ENCODE results near the gene MIER2.

DNA sequence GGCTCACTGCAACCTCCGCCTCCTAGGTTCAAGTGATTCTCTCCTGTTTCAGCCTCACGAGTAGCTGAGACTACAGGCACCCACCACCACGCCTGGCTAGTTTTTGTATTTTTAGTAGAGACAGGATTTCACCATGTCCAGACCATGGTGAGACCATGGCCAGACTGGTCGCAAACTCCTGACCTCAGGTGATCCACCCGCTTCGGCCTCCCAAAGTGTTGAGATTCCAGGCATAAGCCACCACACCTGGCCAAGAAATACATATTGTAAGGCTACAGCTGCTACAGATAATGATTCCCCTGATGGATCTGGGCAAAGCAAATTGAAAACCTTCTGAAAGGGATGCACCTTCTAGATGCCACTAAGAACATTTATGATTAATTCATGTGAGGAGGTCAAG lies 71.2 kb downstream of the MIER2 start:
- TF ChIP-seq, protein P1, sequence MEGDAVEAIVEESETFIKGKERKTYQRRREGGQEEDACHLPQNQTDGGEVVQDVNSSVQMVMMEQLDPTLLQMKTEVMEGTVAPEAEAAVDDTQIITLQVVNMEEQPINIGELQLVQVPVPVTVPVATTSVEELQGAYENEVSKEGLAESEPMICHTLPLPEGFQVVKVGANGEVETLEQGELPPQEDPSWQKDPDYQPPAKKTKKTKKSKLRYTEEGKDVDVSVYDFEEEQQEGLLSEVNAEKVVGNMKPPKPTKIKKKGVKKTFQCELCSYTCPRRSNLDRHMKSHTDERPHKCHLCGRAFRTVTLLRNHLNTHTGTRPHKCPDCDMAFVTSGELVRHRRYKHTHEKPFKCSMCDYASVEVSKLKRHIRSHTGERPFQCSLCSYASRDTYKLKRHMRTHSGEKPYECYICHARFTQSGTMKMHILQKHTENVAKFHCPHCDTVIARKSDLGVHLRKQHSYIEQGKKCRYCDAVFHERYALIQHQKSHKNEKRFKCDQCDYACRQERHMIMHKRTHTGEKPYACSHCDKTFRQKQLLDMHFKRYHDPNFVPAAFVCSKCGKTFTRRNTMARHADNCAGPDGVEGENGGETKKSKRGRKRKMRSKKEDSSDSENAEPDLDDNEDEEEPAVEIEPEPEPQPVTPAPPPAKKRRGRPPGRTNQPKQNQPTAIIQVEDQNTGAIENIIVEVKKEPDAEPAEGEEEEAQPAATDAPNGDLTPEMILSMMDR (IDR thresholded peaks at IDR 0.05; ENCODE audit: borderline replicate concordance, extremely low read depth, low read length, poor library complexity, severe bottlenecking) = no peak
- TF ChIP-seq EZH2 (IDR thresholded peaks at IDR 0.05; ENCODE audit: borderline replicate concordance, low read depth, low read length, severe bottlenecking) = no peak
